ENCODE measurements around the gene UBQLNL. TPM values are rescaled to one million over a fixed set of nuclear protein-coding genes. Genes with fewer than 3 reads are reported as not detected.

UBQLNL gene
- polyA plus RNA-seq, 1 donor (not counting 4 experiments of a cell fraction or from before 2014, with no cell fraction given): 0.12 TPM

GRCh38 chr11:5499671-5500070, 16.8 kb downstream of the UBQLNL start:
- Histone ChIP-seq H3K9me3 (ENCODE audit: control insufficient read depth, low read depth, low read length) (no peaks in the 10 kb centered on the region), H3K27ac (ENCODE audit: control insufficient read depth, insufficient read depth, low read length) (no peak overlapping the region), H3K4me3 (ENCODE audit: control insufficient read depth in 2 of 3, extremely low read depth in 1 of 3, insufficient read depth in 2 of 3, low read depth in 1 of 3, low read length in 3 of 3) (no peak overlapping the region), H3K79me2 (ENCODE audit: control insufficient read depth, insufficient read depth, low read length) (no peaks in the 10 kb centered on the region), H3K27me3 (ENCODE audit: control insufficient read depth, extremely low read depth, insufficient read depth, low read length) (no peaks in the 10 kb centered on the region), H3K9me1 (ENCODE audit: control insufficient read depth, extremely low read depth, insufficient read depth, low read length) (no peaks in the 10 kb centered on the region), H3K4me2 (ENCODE audit: control insufficient read depth, extremely low read depth, insufficient read depth, low read depth, low read length) (no peak overlapping the region), H3K9ac (ENCODE audit: control insufficient read depth, extremely low read depth, insufficient read depth, low read length) (no peak overlapping the region), H3K4me1 (ENCODE audit: control insufficient read depth, extremely low read depth, insufficient read depth, low read length) (no peaks in the 10 kb centered on the region), H4K20me1 (ENCODE audit: control insufficient read depth, extremely low read depth, insufficient read depth, low read length) (no peaks in the 10 kb centered on the region), H2AFZ (ENCODE audit: control insufficient read depth, low read length) (no peak overlapping the region), H3K36me3 (ENCODE audit: control insufficient read depth in 2 of 2, extremely low read depth in 1 of 2, insufficient read depth in 2 of 2, low read length in 2 of 2) (no peaks in the 10 kb centered on the region)
- DNase-seq (ENCODE audit: low read depth, low spot score) (no peak), FAIRE-seq (no peak)
- no peak for TF ChIP-seq CTCF (optimal IDR thresholded peaks at IDR 0.05 in 1 of 3, IDR thresholded peaks at IDR 0.05 in 1 of 3, conservative IDR thresholded peaks at IDR 0.05 in 1 of 3; ENCODE audit: extremely low read depth in 1 of 3, insufficient read depth in 2 of 3, low read length in 3 of 3)
- no peak for TF ChIP-seq EZH2 (IDR thresholded peaks at IDR 0.05; ENCODE audit: low read length)
- dilution Hi-C loops (cut with MboI; ENCODE audit: extremely low pct_ligation_motif_present, low sequenced_read_pairs): no loop called here

- TF ChIP-seq EZH2 (IDR thresholded peaks at IDR 0.05; ENCODE audit: low read length) (no peak), CTCF (optimal IDR thresholded peaks at IDR 0.05 in 1 of 3, IDR thresholded peaks at IDR 0.05 in 1 of 3, conservative IDR thresholded peaks at IDR 0.05 in 1 of 3; ENCODE audit: extremely low read depth in 1 of 3, insufficient read depth in 2 of 3, low read length in 3 of 3) (no peak)
- Histone ChIP-seq H3K79me2 (ENCODE audit: control insufficient read depth, insufficient read depth, low read length) (no peaks in the 10 kb centered on the region), H3K4me3 (ENCODE audit: control insufficient read depth in 2 of 3, extremely low read depth in 1 of 3, insufficient read depth in 2 of 3, low read depth in 1 of 3, low read length in 3 of 3) (no peak overlapping the region), H3K27ac (ENCODE audit: control insufficient read depth, insufficient read depth, low read length) (no peak overlapping the region), H3K4me1 (ENCODE audit: control insufficient read depth, extremely low read depth, insufficient read depth, low read length) (no peaks in the 10 kb centered on the region), H4K20me1 (ENCODE audit: control insufficient read depth, extremely low read depth, insufficient read depth, low read length) (no peaks in the 10 kb centered on the region), H3K27me3 (ENCODE audit: control insufficient read depth, extremely low read depth, insufficient read depth, low read length) (no peaks in the 10 kb centered on the region), H2AFZ (ENCODE audit: control insufficient read depth, low read length) (no peak overlapping the region), H3K36me3 (ENCODE audit: control insufficient read depth in 2 of 2, extremely low read depth in 1 of 2, insufficient read depth in 2 of 2, low read length in 2 of 2) (no peaks in the 10 kb centered on the region), H3K9ac (ENCODE audit: control insufficient read depth, extremely low read depth, insufficient read depth, low read length) (no peak overlapping the region), H3K4me2 (ENCODE audit: control insufficient read depth, extremely low read depth, insufficient read depth, low read depth, low read length) (no peak overlapping the region), H3K9me1 (ENCODE audit: control insufficient read depth, extremely low read depth, insufficient read depth, low read length) (no peaks in the 10 kb centered on the region), H3K9me3 (ENCODE audit: control insufficient read depth, low read depth, low read length) (no peaks in the 10 kb centered on the region)
- dilution Hi-C loops (cut with MboI; ENCODE audit: extremely low pct_ligation_motif_present, low sequenced_read_pairs): no loop called here
- FAIRE-seq (no peak), DNase-seq (ENCODE audit: low read depth, low spot score) (no peak)
These were observed 26.7 kb downstream of the UBQLNL start for GRCh38 chr11:5489576-5490357.

All from keratinocyte (primary cell).